ENCODE measurements around the gene BCAR3. TPM values are rescaled to one million over a fixed set of nuclear protein-coding genes. Genes with fewer than 3 reads are reported as not detected.

The BCAR3 gene
- total RNA-seq, 1 donor from 2014 or later: 74.8 TPM

DNA sequence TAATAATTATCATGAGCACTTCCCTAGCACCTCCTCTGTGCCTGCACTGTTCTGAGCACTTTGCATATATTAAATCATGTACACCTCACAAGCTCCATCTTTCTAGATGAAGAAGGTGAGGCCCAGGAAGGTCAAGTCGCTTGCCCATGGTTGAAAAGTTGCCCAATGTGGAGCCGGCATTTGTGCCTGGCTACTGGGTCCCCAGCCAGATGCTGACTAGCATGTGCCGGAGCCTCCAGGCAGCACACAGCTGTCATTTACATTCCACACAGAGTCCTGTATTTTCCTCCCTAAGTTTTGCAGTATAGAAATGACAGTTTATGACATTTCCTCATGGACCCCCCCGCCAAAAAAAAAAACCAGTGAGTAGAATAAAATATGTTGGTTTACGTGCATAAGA, 94.3 kb downstream of the BCAR3 start:
- no peak overlapping the region for H3K4me3 ChIP-seq (ENCODE audit: low read depth, low read length)
- no peak for DNase-seq (ENCODE audit: low read depth)

DNA sequence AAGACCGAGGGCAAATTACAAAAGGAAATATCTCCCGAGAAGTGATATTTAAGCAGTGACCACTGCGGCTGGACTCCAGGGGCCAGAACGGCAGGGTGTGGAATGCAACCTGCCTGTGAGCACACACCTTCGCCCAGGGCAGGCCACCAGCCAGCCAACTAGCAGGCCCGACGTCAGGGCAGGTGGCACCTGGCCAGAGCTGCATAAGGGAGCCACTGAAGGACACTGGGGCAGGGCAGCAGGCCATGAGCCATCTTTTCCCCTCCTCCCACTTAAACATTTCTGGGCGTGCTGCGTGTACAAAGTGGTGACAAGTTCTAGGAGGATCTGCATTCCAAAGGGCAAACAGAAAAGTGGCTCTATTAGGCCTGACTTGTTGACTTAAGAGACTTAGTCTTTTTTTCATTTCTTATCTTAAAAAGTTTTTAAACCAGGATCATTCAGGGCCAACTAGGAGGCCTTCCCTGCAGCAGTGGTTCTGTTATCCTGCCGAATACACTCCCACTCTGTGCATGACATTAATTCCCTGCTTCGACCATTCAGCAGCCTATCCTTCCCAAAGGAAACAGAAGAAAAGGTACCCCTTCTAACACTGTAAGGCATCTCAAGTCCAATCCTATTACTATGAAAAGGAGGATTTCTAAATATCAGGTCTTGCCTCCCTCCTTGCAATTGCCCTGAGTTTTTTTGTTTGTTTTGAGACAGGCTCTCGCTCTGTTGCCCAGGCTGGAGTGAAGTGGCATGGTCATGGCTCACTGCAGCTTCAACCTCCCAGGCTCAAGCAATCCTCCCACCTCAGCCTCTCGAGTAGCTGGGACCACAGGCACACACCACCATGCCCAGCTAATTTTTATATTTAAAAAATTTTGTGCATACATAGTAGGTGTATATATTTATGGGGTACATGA, 96.3 kb downstream of the BCAR3 start:
- no peak for DNase-seq (ENCODE audit: low read depth)
- TF ChIP-seq, protein P1, sequence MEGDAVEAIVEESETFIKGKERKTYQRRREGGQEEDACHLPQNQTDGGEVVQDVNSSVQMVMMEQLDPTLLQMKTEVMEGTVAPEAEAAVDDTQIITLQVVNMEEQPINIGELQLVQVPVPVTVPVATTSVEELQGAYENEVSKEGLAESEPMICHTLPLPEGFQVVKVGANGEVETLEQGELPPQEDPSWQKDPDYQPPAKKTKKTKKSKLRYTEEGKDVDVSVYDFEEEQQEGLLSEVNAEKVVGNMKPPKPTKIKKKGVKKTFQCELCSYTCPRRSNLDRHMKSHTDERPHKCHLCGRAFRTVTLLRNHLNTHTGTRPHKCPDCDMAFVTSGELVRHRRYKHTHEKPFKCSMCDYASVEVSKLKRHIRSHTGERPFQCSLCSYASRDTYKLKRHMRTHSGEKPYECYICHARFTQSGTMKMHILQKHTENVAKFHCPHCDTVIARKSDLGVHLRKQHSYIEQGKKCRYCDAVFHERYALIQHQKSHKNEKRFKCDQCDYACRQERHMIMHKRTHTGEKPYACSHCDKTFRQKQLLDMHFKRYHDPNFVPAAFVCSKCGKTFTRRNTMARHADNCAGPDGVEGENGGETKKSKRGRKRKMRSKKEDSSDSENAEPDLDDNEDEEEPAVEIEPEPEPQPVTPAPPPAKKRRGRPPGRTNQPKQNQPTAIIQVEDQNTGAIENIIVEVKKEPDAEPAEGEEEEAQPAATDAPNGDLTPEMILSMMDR (conservative IDR thresholded peaks at IDR 0.05; ENCODE audit: low read depth, low read length): no peak
- no peak overlapping the region for H3K4me3 ChIP-seq (ENCODE audit: low read depth, low read length)

More for the DNA sequence above, 94.3 kb downstream of the BCAR3 start:
- TF ChIP-seq, protein P1 (conservative IDR thresholded peaks at IDR 0.05; ENCODE audit: low read depth, low read length): no peak

- no peak for DNase-seq (ENCODE audit: low read depth)
- TF ChIP-seq, protein P1 (conservative IDR thresholded peaks at IDR 0.05; ENCODE audit: low read depth, low read length): no peak
- no peak overlapping the region for H3K4me3 ChIP-seq (ENCODE audit: low read depth, low read length)
These were observed 97.2 kb downstream of the BCAR3 start for GRCh38 chr1:93584261-93585003.

DNA sequence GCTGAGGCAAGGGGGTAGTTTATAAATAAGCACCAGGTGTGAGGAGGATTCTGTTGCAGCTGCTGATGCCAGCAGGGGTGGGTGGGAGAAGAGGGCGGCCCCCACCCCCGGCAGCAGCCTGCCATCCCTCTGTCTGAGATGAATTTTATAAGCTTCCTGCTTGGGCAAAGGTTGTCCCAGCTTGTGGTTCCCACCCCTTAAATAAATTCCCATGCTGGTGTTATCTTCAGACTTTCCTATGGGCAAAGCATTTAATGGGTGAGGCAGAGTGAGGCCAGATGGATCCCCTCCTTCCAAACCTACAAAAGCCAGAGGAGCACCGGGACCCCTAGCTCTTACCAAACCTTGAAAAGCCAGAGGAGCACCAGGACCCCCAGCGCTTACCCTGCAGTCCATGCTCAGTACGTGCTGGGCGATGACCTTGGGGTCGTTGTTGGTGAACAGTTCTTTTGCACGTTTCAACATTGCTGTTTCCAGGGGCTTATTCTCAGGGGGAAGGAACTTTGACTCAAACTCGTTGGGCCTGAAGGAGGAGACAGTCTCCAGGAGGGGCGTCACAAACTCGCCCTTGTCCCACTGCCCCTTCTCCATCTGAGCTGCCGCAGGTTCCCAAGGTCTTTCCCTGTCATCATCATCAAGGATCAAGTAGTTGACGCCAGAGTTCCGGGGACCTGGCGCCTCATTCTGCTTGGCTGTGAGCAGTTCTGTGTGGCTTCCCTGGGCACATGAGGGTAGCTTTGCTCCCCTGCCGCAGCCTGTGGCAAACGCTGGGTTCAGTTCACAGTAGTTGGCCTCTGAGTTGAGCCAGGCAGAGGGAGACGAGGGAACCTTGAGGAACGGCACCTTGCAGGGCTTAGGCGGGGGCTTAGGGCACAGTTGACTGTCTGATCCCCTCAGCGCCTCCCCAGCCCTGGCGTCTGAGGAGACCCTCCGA, 99.5 kb downstream of the BCAR3 start:
- no peak for DNase-seq (ENCODE audit: low read depth)
- H3K4me3 ChIP-seq (ENCODE audit: low read depth, low read length): no peak overlapping the region
- TF ChIP-seq, protein P1 (conservative IDR thresholded peaks at IDR 0.05; ENCODE audit: low read depth, low read length): no peak

DNA sequence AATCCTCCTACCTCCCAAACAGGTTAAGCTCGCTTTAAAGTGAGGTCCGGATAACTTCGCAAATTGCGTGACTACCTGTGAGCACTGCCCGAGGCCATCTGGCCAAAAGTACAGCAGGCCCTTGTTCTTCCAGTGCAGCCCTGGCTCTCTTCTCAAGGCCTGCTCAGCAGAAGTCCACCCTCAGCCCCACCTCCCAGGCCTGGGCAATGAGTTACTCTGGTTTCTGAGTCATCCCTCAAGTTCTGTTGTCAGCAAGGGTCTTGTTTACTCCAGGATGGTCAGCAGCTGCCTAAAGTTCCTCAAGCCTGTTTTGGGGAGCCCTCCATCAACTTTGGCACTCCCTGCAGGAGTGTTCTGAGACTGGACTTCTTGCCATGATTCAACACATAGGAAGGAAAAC, 101.7 kb downstream of the BCAR3 start:
- peak; percentile 59 for DNase-seq (ENCODE audit: low read depth)
- TF ChIP-seq, protein P1 (conservative IDR thresholded peaks at IDR 0.05; ENCODE audit: low read depth, low read length): no peak
- no peak overlapping the region for H3K4me3 ChIP-seq (ENCODE audit: low read depth, low read length)
